G401 (cell line): ENCODE data around the gene DAAM2. TPM values are rescaled to one million over a fixed set of nuclear protein-coding genes. Genes with fewer than 3 reads are reported as not detected.

Source experiments
- DNase-seq: peaks from one replicate; pipeline ENCODE4 v3.0.0-alpha.2; 2015; ENCODE audit warnings: low spot score
- in situ Hi-C: cut with HindIII; loops from 2 replicates; pipeline ENCODE4 v1.10.0; 2016; ENCODE audit warnings: low sequenced_read_pairs, mixed read lengths
- total RNA-seq: library from RNA; depleted of rRNA; stranded (reverse); fragments of >200 nt; shearing (Covaris generic); gene quantifications from 2 replicates; pipeline ENCODE4 v1.2.3, GENCODE V29; 2014

DAAM2 gene
- total RNA-seq, 1 experiment from 2014 or later: 1.1 TPM

DNA sequence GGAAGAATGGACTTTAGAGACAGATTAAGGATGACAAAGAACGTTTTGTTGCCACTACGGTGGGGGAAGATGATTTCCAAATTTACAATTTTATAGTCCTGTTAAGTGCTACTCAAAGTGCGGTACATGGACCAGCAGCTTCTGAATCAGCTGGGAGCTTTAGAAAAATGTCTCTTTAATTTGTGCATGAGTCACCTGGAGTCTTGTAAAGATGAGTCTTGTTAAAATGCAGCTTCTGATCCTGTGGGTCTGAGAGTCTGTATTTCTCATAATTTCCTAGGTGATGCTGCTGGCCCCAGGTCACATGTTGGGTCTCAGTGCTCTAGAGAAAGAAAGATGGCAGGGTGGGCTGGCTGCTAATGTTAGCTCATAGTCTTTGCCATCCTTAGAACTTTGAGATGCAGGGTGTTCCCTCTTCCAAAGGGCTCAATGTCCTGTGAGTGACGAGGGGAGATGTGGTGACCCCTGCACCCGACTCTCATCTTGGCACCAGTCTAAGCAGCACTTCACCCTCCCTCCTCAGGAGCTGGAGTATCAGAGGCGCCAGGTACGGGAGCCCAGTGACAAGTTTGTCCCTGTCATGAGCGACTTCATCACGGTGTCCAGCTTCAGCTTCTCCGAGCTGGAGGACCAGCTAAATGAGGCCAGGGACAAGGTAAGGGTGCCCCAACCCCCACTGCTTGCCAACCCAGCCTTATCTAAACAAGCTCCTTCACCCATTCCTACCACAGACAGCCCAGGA lies 107.5 kb downstream of the DAAM2 start:
- DNase-seq: no peak
- in situ Hi-C loops: no loop called here

DNA sequence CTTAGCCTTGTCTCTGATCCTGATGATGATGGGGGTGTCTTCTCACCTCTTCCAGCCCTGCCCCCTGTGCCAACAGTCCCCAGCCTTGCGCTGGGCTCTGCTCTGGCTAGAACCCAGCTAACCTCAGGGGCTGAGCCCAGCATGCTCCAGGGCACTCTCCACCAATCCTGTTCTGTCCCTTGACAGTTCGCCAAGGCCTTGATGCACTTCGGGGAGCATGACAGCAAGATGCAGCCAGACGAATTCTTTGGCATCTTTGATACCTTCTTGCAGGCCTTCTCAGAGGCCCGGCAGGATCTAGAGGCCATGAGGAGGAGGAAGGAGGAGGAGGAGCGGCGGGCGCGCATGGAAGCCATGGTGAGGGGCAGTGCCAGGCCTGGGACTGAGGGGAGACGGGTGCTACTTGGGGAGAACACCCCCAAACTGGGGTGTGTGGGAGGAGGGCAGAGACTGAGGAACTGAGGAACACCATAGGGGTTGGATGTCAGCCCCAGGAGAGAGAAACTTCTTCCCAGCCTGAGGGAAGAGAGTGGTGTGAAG lies 109.0 kb downstream of the DAAM2 start:
- in situ Hi-C loops: no loop called here

DNA sequence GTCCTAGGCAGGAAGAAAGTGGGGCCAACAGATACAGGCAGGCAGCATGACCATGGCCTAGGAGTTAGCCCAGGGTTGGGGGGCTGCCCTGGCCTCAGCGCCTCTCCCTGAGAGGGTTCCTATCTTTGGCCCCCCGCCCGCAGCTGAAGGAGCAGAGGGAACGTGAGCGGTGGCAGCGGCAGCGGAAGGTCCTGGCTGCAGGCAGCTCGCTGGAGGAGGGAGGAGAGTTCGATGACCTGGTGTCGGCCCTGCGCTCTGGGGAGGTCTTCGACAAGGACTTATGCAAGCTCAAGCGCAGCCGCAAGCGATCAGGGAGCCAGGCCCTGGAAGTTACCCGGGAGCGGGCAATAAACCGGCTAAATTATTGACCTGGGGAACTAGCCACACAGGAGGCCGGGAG lies 109.5 kb downstream of the DAAM2 start:
- in situ Hi-C loops: no loop called here
- no peak for DNase-seq

More for the DNA sequence above, 109.0 kb downstream of the DAAM2 start:
- DNase-seq: no peak

DNA sequence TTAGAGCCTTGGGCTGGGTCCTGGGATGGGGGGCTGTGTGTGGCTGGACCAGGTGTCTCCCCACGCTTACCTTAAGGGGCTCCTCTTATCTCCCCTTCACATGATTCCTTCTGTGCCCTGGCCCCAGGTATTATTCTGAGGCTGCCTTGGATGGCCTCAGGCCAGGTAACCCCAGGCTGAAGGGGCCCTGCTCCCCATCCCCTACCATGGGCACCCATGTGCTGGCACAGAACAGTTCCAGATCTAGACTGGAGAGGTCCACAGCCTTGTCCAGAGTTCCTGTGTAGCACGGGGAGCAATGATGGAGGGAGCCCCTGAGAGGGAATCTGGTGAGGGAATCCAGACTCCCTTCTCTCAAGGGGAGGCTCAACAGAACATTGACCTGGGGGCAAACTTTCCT lies 110.0 kb downstream of the DAAM2 start:
- in situ Hi-C loops: no loop called here

DNA sequence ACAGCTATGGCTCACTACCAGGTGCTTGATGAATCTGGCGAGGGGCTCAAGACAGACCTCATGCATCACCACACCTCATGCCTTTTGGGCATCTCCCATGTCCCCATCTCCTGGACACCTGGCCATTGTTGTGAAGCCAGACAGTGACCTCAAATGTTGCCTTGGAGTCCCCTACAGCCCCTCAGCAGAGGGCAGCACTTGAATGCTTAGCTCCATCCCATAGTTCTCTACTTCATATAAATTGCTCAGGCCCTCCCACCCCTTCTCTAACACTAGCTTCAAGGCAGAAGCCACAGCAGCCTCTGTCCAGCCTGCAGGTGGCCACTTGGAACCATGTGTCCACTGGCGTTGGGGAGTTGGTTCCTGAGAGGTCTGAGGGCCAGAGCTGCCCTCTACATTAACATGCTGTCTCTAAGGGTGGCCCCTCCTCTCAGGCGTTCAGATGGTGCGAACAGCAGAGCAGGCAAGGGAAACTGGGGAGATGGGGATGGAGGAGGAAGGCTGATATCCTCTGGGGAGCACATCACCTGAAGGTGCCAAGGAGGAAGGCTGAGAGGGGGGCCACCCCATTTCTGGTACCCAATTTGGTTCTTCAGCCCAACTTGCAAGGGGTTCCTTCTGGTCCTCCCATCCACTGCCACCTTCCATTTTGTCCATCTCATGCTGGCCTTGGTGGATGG lies 110.8 kb downstream of the DAAM2 start:
- in situ Hi-C loops: no loop called here

More for the DNA sequence above, 110.0 kb downstream of the DAAM2 start:
- DNase-seq: no peak

DNA sequence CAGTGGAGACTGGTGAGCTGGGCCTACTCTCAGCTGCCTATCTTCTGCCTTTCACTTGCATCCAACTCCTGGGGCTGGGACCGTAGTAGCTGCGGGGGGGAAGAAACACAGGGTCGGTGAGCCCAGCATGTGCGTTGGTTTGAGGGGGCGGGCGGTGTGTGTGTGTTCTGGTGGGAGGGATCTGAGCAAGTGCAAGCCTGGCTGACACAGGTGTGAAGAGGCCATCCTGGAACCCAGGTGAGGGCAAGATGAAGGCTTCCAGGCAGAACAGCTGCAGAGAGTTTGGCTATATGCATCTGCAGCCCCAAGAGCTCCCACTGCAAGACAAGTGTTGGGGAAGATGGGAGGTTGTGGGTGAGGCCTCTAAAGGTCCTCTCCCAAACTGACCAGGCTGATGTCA lies 111.5 kb downstream of the DAAM2 start:
- in situ Hi-C loops: no loop called here
- DNase-seq: no peak

More for the DNA sequence above, 110.8 kb downstream of the DAAM2 start:
- no peak for DNase-seq

DNA sequence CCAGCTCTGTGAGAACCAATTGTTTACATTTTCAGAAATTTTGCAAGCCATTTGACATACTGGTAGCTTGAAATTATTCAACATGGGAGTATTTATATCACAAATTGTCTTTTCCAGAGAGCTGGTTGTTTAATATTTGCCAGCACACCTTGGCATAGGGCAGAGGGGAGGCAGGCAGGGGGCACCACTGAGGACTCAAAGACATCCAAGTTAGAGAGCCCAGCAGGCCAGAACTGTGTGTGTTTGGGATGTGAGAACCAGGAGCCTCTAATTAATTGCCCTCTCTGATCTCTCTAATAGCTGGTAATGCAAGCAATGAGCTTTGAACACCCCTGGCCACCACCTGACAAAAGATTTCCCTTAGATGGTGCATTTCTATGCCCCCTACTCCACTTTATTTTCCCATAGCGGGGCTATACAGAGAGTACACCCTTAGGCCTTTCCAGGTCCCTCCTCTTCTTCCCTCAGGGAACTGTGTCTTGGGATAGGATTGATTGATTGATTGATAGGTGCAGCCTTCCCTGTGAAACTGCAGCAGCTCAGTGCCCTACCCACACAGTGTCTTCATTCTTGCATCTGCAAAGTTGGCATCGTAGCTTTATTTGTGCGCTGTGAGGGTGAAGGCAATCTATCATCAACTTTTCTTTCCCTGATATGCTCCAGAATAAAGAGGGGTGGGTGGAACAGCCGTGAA lies 112.9 kb downstream of the DAAM2 start:
- in situ Hi-C loops: no loop called here

DNA sequence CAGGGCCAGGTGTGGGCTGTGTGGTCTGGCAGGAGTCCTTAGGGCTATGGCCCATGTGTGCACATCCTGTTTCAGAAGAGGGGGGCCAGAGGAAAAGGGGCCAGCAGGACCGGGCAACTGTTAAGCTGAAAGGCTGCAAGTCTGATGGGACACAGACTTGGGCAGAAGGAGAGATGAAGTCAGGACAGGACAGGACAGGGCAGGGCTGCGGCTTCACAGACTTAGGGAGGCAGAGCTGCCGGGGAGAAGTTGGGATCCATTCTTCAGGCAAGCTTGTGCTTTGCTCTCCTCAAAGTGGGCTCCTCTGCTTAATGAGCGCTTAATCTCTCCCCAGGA lies 113.4 kb downstream of the DAAM2 start:
- in situ Hi-C loops: no loop called here
- no peak for DNase-seq

More for the DNA sequence above, 112.9 kb downstream of the DAAM2 start:
- DNase-seq: no peak

DNA sequence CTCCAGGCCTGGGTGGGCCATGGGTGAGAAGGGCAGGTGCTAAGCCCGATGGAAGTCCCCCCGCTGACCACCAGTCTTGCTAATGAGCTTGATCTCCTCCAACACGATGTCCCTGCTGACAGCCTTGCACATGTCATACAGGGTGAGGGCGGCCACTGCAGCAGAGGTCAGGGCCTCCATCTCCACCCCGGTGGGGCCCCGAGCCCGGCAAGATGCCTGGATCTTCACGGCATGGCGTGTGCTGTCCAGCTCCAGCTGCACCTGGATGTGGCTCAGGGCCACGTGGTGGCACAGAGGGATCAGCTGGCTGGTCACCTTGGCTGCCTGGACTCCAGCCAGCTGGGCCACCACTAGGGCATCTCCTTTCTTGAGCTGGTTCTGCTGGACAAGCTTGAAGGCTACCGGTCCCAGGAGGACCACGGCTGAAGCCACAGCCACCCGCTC lies 114.2 kb downstream of the DAAM2 start:
- no peak for DNase-seq
- in situ Hi-C loops: no loop called here

DNA sequence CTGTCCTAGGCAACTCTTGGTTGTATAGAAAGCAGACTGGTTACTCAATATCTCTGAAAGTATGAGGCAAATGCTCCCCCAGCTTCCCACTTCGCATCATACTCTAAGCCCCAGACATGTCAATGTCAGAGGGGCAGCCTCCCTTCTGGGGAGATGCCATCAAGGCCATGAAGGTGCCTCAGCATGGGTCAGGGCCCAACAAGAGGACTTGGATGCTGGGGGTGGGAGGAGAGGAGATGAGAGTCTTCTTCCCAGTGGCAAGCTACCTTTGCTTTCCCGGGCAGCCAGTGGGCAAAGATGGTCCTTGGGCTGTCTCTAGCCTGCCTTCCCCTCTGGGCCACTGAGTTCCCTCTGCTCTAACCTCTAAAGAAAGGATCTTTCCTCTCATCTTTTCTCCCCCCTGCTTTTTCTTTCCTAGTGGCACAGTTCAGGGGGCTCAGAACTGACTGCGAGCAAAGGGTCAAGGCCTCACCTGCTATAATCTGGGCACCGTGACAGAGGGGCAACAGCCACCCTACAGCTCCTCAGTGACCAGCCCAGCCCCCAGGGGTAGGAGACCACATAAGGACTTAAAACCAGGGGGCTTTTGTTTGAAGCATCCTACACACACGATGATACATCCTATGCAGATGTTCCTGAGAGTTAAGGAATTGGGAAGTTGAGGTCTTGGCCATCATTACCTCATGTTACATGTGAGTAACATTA lies 115.8 kb downstream of the DAAM2 start:
- in situ Hi-C loops: no loop called here

DNA sequence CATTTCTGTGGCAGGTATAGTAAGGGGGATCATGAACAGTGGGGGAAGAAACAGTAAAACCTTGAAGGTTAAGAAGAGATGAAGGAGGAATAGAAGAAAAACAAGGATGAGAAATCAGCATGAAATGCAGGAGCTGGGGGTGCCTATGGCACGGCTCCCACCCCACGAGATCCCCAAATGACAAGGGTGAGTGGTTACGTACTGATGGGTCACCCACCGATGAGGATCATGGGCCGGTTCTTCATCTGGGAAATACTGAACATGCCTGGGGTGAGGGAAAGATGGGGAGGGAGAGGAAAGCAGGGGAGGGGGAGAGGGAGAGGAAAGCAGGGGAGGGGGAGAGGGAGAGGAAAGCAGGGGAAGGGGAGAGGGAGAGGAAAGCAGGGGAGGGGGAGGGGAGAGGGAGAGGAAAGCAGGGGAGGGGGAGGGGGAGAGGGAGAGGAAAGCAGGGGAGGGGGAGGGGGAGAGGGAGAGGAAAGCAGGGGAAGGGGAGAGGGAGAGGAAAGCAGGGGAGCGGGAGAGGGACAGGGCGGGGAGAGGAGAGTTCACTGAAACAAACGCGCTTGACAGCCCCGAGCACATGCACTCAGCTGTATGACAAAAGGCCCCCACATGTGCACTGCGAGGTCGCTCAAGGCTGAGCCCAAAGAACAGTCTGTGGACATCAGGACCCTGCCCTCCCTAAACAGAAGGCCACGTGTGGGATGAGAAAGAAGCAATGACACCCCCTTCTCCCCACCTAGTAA lies 116.8 kb downstream of the DAAM2 start:
- in situ Hi-C loops: no loop called here

More for the DNA sequence above, 115.8 kb downstream of the DAAM2 start:
- DNase-seq: no peak

DNA sequence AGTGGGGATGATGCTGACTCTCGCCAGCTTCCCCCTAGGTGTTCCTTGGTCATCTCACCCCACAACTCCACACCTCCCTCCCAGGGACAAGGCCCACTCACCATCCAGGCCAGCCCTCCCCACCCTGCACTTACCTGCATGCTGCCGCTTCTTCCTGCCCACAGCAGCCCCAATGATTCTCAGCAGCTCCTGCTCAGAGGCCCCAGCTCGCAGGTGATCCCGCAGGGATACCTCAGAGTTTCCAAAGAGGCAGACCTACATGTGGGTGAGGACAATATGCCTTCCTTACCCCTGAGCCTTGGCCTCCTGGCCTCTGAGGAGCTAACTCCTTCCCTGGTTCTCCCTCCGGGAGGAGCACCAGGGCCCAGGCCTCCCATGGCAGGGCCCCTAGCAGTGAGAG lies 117.5 kb downstream of the DAAM2 start:
- DNase-seq: no peak
- in situ Hi-C loops: no loop called here

More for the DNA sequence above, 116.8 kb downstream of the DAAM2 start:
- no peak for DNase-seq

DNA sequence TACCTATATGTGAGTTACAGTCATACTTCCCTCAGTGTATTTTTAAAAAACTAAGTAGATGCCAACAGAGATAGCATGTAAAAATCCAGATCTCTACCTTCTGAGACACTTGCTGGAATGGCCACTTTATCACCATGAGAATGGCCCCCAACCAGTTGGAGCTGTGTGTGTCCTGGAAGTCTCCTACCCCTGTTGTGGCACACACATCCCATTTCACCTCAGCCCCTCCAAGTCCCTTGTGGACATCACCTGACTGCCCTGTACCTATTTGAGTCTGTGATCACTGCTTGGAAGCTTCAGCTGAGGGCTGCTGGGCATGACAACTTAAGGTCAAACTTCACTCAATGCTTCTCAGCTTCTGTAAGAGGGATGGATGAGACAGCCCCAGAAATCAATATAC lies 118.0 kb downstream of the DAAM2 start:
- in situ Hi-C loops: no loop called here
- DNase-seq: no peak

DNA sequence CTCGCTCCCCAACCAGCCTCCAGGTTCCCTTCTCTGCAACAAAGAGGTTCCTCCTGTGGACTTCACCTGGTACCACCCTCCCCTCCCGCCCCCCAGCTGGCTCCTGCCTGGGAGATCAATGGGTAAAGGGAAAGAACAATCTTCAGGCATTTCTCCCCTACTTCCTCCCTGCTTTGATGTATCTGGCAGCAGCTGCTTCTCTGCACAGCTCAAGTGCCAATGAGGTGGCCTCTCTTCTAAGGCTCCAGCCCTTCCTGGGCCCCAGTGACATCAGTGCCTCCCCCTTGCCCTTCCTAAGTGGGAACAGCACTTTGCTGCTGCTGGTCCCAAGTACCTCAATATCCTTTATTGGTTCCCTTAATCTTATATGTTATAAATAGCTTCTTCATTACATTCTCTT lies 118.6 kb downstream of the DAAM2 start:
- DNase-seq: no peak
- in situ Hi-C loops: no loop called here

DNA sequence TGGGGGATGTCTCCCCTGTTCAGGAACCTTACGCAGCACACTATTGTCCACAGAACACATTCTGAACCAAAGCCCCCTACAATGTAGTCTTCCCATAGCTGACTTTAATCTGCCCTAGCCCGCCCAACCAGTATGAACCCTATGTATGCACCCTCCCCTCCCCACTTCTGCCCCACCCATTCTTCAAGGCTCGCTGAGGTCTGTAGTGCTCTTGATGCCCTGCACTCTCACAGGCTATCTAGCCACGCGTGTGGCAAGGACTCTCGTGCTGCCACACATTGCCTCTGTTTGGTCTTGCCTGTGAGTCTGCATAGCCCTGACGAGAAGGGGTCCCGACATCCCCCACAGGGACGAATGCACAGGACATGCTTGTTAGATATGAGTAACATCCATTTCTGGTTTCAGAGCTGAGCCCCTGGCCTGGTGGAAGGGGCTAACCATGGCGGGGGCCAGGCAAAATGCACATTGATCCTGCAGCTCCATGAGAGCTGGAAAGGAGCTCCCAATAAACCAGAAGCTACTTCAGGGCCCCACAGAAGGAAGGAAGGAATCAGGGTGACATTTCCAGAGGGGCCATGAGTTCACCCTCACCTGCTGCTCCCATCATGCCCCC lies 119.4 kb downstream of the DAAM2 start:
- DNase-seq: no peak
- in situ Hi-C loops: no loop called here

DNA sequence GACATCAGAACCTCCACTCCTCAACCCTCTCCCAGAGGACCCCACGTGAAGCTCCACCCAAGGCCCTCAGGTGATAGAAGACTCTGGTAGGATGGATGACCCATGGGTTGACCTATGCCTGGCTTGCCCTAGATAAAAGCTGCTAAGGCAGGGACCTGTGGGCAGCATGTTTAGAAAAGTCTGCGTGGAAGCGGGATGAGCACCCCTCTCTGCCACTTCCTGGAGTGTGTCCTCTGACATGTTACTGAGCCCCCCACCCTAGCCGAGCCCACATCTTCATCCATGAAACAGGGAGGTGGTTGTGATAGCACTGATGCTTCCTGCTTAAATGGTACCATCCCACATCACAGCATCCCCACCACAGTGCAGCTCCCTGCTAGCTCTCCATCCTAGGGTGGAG lies 120.3 kb downstream of the DAAM2 start:
- no peak for DNase-seq
- in situ Hi-C loops: no loop called here

DNA sequence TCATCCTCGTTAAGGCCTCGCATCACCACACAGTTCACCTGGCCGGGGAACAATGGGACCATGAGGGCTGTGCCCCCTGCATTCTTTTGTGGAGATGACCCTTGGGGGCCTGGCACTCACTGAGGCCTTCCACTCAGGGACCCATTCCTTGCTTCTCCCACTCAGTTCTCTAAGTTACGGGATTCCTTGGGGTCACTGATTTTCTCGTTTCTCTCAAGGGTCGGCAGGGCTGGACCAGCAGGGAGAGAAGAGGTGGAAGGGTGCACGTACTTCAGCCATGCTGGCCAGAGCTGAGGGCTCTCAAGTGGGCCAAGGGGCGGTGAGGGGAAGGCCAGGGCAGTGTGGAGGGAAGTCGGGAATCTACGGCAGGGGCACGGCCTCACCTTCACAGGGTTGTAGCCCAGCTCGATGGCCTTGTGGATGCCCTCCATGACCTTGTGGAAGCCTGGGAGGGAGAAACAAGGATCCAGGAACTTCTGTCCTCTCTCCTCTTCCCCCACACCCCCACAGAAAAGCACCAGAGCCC lies 121.3 kb downstream of the DAAM2 start:
- DNase-seq: no peak
- in situ Hi-C loops: no loop called here

DNA sequence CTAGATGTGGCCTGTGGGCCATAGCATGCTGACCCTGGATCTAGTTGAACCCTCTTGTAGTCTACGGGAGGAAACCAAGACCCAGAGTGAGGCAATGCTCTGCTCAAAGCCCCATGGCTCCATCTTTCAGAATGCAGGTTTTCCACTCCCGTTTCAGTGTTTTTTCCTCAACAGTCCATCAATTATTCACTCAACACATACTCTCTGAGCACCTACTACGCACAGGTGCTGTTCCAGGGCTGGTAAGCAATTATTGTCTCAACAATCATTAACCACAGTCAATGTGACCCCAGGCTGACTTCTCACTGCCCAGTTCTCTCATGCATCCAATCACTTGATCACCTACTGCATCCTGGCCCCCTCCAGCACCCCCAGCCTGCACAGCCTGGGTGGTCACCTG lies 122.1 kb downstream of the DAAM2 start:
- in situ Hi-C loops: no loop called here
- DNase-seq: no peak
